Activated CD4-positive, alpha-beta memory T cell treated with anti-CD3 and anti-CD28 coated beads for 36 hours (primary cell): ENCODE data around the gene NAP1L1. TPM values are rescaled to one million over a fixed set of nuclear protein-coding genes. Genes with fewer than 3 reads are reported as not detected.

Source experiments
- CTCF ChIA-PET: fragments of 350-600 bp; sonication (Branson Sonifier 250); formaldehyde crosslinking; loops from one replicate; lab custom pipeline; 2021; ENCODE audit warnings: antibody characterized with exemption, inconsistent platforms; lab: Charles Lee
- POLR2A ChIA-PET: fragments of 350-600 bp; sonication (Branson Sonifier 250); formaldehyde crosslinking; loops from one replicate; lab custom pipeline; 2021; ENCODE audit warnings: antibody characterized with exemption; lab: Charles Lee
- DNase-seq: peaks from one replicate; pipeline ENCODE4 v3.0.0-alpha.2; 2020
- H3K27ac Mint-ChIP-seq: one replicate; pipeline ENCODE4 v1.8.0; 2021; ENCODE audit warnings: mixed read lengths
- H3K27me3 Mint-ChIP-seq: one replicate; pipeline ENCODE4 v1.8.0; 2021; ENCODE audit warnings: mixed read lengths
- H3K36me3 Mint-ChIP-seq: one replicate; pipeline ENCODE4 v1.8.0; 2021; ENCODE audit warnings: mixed read lengths
- H3K4me1 Mint-ChIP-seq: one replicate; pipeline ENCODE4 v1.8.0; 2021; ENCODE audit warnings: low read depth, mixed read lengths
- H3K4me3 Mint-ChIP-seq: one replicate; pipeline ENCODE4 v1.8.0; 2021; ENCODE audit warnings: mild to moderate bottlenecking, mixed read lengths
- H3K9me3 Mint-ChIP-seq: one replicate; pipeline ENCODE4 v1.8.0; 2021; ENCODE audit warnings: mixed read lengths
- intact Hi-C: fragments of 100-400 bp; cut with micrococcal nuclease; formaldehyde crosslinking; loops from one replicate; pipeline ENCODE4 v1.15.1; 2023
- total RNA-seq, 2 experiments: library from RNA; stranded (reverse); gene quantifications; one replicate each; pipeline ENCODE4 v1.2.3, GENCODE V29; 2021

NAP1L1 gene
- total RNA-seq, 2 experiments from 2014 or later: 889 to 895 TPM

DNA sequence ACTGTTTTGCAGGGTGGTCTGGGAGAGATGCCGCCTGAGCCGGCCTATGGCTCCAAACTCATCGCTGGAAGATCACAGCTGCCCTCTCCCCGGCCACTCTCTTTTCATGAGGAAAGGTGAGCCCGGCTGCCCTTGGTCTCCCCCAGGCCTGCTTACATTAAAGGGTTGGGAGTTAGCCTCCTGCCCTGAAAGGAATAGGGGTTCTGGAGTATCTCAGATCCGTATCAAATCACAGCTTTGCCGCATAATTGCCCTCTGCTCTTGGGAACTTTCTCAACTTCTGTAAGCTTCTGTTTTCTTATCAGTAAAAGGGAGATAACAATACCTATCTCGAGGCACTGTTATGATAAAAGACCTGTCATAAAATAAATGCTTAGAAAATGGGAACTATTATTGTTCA lies 70.5 kb downstream of the NAP1L1 start:
- H3K4me1 Mint-ChIP-seq: peaks cover 24% of the 10 kb centered on the region
- no peaks in the 10 kb centered on the region for H3K27me3 Mint-ChIP-seq
- POLR2A ChIA-PET: no interaction called here
- no peaks in the 10 kb centered on the region for H3K36me3 Mint-ChIP-seq
- H3K4me3 Mint-ChIP-seq: no peak overlapping the region
- H3K27ac Mint-ChIP-seq: no peak overlapping the region
- no peak for DNase-seq
- no peaks in the 10 kb centered on the region for H3K9me3 Mint-ChIP-seq
- CTCF ChIA-PET: interaction anchor here (1.4 kb wide), 1 partner anchor 197 kb away, joined by 4 read pairs; no protein-coding TSS in a partner anchor
- intact Hi-C loops: no loop called here

DNA sequence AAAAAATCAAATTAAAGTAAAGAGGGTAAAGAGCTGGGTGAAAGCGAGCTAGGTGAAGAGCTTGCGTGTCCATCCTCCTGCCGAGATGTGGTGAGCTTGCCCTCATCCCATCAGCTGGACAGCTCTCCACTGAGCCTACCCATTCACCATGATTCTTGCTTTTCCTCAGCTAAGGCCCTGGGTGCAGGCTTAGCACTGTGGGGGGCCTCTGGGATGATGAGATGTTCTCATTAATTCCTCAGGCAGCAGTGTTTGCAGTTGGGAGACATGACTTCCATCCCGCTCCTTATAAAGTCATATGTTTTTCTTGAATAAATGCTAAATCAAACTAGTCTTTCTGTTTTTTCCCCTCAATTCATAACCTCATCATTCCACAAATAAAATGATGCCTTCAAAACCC lies 70.9 kb downstream of the NAP1L1 start:
- CTCF ChIA-PET: interaction anchor here (1.4 kb wide), 1 partner anchor 197 kb away, joined by 4 read pairs; no protein-coding TSS in a partner anchor

DNA sequence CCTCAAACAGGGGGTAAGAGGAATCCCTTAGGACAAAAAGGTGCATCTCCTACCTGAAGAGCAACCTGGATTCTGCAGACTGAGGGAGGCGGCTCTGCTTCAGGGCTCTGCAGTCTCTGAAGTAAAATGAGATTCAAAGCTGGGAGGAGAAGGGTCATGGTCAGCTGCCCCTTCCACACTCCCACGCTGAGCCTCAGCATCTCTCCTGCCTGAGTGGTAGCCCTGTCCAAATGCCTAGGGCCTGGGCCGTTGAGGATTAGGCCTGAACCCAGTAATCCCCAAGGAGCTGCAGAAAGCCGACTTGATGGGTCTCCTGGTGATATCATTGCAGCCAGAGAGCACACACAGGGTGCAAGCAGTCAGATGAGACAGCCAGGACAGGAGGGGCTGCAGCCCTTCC lies 71.8 kb downstream of the NAP1L1 start:
- Mint-ChIP-seq H3K36me3 (no peaks in the 10 kb centered on the region), H3K4me1 (peaks cover 14% of the 10 kb centered on the region), H3K4me3 (no peak overlapping the region), H3K9me3 (no peaks in the 10 kb centered on the region), H3K27ac (no peak overlapping the region), H3K27me3 (no peaks in the 10 kb centered on the region)
- intact Hi-C loops: no loop called here
- CTCF ChIA-PET: no interaction called here
- DNase-seq: no peak
- POLR2A ChIA-PET: no interaction called here

More for the DNA sequence above, 70.9 kb downstream of the NAP1L1 start:
- H3K27me3 Mint-ChIP-seq: no peaks in the 10 kb centered on the region
- H3K36me3 Mint-ChIP-seq: no peaks in the 10 kb centered on the region
- H3K9me3 Mint-ChIP-seq: no peaks in the 10 kb centered on the region
- intact Hi-C loops: no loop called here
- POLR2A ChIA-PET: no interaction called here
- H3K4me1 Mint-ChIP-seq: peaks cover 21% of the 10 kb centered on the region
- H3K4me3 Mint-ChIP-seq: no peak overlapping the region
- H3K27ac Mint-ChIP-seq: no peak overlapping the region
- no peak for DNase-seq

DNA sequence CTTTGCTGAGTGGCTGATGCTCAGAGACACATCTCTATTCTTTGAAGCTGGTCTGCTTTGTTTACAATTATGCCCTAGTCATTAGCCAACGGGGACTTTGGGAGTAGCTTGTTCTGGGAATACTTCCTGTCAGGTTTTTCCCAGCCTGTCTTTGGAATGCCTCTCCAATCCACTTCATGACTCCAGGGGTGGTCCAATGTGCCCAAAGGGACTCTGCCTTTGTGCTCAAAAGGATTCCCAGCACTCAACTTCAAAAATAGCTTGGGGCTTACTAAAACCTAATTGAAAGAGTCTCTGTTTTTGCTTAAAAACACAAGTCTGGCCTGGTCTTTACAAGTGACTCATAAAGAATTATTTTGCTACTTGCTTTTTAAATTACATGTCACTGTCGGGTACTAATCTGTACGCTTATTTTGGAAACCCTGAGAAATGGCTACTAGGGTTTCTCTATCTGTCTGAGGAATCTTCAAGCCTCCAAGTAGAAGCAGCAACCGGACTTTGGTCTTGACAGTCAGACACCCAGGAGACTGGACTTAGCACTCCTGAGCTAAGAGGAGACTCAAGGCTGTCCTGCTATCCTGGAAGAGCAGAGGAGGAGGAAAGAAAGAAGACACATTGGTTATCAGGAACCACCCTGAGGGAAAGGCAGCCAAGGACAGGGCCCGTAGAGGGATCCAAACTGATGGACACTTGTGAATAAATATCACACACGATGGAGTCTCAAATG lies 73.6 kb downstream of the NAP1L1 start:
- Mint-ChIP-seq H3K27me3 (peaks cover 3% of the 10 kb centered on the region), H3K27ac (no peak overlapping the region), H3K4me1 (peaks cover 9% of the 10 kb centered on the region), H3K4me3 (no peak overlapping the region), H3K36me3 (no peaks in the 10 kb centered on the region), H3K9me3 (no peaks in the 10 kb centered on the region)
- ChIA-PET POLR2A (no interaction called here), CTCF (interaction anchor here (1.1 kb wide), 1 partner anchor 19 kb away, joined by 3 read pairs; no protein-coding TSS in a partner anchor)
- DNase-seq: no peak
- intact Hi-C loops: no loop called here

DNA sequence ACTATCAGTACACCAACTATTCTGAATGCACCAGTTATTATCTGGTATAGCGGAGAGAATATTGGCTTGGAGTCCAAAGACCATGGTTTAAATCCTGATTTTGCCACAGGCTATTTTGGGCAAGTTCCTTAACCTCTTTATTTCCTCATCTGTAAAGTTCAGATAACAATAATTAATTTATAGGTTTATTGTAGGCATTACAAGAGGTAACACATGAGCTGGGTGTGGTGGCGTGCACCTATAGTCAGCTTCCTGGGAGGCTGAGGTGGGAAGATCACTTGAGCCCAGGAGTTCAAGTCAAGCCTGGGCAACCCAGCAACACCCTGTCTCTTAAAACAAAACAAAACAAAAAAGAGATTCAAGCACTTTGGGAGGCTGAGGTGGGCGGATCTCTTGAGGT lies 76.1 kb downstream of the NAP1L1 start:
- Mint-ChIP-seq H3K27ac (no peak overlapping the region), H3K4me3 (no peak overlapping the region), H3K4me1 (no peaks in the 10 kb centered on the region), H3K9me3 (peaks cover 5% of the 10 kb centered on the region), H3K36me3 (no peaks in the 10 kb centered on the region), H3K27me3 (peaks cover 3% of the 10 kb centered on the region)
- DNase-seq: no peak
- ChIA-PET POLR2A (no interaction called here), CTCF (no interaction called here)
- intact Hi-C loops: no loop called here

DNA sequence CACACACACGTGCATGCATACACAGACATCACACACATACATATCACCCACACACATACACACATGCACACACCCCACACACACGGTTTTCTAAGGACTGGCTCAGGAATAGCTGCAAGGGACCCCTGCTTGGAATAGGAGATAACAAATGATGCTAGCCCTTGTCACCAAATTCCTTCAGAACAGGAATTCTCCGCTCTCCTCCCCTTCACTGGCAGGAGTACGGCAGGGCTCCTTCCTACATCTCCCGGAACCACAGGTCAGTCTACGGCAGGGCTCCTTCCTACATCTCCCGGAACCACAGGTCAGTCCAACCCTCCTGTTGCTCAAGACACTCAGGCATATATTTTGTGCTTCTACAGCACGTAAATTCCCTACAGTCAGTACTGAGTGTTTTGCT lies 76.8 kb downstream of the NAP1L1 start:
- peaks cover 3% of the 10 kb centered on the region for H3K27me3 Mint-ChIP-seq
- no peak overlapping the region for H3K4me3 Mint-ChIP-seq
- intact Hi-C loops: no loop called here
- DNase-seq: no peak
- H3K27ac Mint-ChIP-seq: no peak overlapping the region
- H3K4me1 Mint-ChIP-seq: no peaks in the 10 kb centered on the region
- ChIA-PET POLR2A (no interaction called here), CTCF (no interaction called here)
- peaks cover 5% of the 10 kb centered on the region for H3K9me3 Mint-ChIP-seq
- H3K36me3 Mint-ChIP-seq: no peaks in the 10 kb centered on the region

DNA sequence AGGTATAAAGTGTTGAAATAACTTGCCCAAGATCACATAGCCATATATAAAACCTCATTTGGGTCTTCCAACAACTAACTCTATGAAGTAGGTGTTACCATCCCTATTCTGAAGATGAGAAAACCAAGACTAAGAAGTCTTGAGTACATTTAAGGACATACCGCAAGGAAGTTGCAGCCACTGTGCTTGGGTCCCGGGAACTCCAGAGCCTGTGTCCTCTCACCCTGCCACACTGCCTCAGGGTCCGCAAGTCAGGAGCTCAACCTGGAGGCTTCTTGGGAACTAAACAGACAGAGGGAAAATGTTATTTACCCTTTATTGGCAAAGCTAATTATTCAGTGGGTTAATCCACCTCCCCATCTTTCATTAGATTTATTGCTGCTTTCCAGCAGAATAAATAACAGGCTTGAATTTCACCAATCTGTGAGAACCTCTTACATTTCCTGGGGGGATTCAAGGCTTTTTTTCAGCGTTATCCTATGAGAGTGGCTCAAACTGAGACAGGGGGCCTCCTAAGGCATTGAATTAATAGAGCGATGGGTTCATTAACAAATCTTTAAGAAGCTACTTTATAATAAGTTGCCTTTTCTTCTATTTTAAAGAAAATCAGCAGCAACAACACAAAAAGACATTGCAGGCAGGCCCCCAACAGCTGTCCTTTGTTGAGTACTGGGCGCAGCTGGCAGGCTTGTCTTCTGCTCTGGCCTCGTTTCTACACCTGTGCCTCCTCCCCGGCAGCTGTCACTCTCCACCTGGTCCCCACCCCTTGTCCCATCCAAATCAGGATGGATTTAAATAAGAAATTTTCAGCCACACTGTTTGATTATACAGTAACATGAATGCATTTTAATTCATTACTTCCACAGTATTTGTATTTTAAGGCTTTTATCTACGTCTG lies 78.2 kb downstream of the NAP1L1 start:
- H3K27ac Mint-ChIP-seq: no peak overlapping the region
- H3K36me3 Mint-ChIP-seq: no peaks in the 10 kb centered on the region
- intact Hi-C loops: no loop called here
- DNase-seq: no peak
- H3K4me1 Mint-ChIP-seq: no peaks in the 10 kb centered on the region
- H3K4me3 Mint-ChIP-seq: no peak overlapping the region
- ChIA-PET POLR2A (no interaction called here), CTCF (no interaction called here)
- peaks cover 3% of the 10 kb centered on the region for H3K27me3 Mint-ChIP-seq
- H3K9me3 Mint-ChIP-seq: peaks cover 5% of the 10 kb centered on the region

DNA sequence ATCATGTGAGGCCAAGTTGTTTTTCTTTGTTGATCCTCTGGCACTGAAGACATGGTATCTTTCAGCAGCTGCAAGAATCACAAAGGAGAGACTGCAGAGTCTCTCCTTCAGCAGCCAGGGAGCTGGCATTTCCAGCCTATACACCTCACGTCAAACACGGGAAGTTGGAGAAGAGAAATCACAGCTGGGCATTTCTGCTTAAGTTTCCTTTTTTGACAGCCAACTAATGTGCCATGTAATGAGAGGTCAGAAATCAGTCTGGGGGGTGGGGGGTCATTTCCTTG lies 81.2 kb downstream of the NAP1L1 start:
- peaks cover 5% of the 10 kb centered on the region for H3K9me3 Mint-ChIP-seq
- CTCF ChIA-PET: no interaction called here
- H3K27ac Mint-ChIP-seq: no peak overlapping the region
- H3K4me1 Mint-ChIP-seq: peaks cover 3% of the 10 kb centered on the region
- H3K27me3 Mint-ChIP-seq: peaks cover 3% of the 10 kb centered on the region
- DNase-seq: no peak
- no peaks in the 10 kb centered on the region for H3K36me3 Mint-ChIP-seq
- intact Hi-C loops: no loop called here
- POLR2A ChIA-PET: interaction anchor here (0.6 to 1.1 kb wide), 2 partner anchors 17 to 345 kb away, joined by 3 to 4 read pairs; partner anchors contain the start of gene BBS10
- H3K4me3 Mint-ChIP-seq: no peak overlapping the region

DNA sequence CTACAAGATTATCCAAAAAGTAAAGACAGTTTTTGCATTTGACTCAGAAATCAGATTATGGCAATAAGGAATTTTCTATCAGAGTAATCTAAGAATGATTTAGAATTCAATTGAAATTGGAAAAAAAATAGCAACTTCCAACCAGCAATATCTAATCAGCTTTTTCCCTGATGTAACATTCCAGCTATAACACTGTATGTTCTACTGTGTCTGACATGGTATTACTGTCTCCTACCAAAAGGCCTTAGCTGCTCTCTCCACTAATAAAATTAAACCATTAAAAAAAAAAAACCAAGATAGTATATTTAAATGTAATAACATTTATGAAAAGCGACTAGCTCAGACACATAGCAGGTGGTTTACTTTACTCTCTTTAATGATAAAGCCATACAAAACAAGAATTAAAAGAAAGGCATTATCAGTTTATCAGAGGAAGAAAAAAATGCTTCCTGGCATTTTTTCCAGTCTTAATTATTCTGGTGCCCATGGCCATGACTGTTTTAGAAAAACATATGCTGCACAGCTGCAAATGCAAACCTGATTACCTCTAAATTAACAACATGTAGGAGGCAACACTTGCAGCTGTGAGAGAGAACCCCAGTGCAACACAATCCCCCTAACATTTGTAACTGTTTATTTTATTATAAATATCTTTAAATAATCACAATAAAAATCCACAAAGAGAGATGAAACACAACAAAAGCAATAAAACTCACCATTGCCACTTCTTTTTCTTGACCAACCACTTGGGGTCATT lies 81.7 kb downstream of the NAP1L1 start:
- Mint-ChIP-seq H3K36me3 (no peaks in the 10 kb centered on the region), H3K4me1 (peaks cover 3% of the 10 kb centered on the region), H3K27me3 (peaks cover 3% of the 10 kb centered on the region), H3K4me3 (no peak overlapping the region), H3K27ac (no peak overlapping the region), H3K9me3 (peaks cover 5% of the 10 kb centered on the region)
- intact Hi-C loops: no loop called here
- ChIA-PET POLR2A (interaction anchor here (0.6 to 1.1 kb wide), 2 partner anchors 18 to 345 kb away, joined by 3 to 4 read pairs; partner anchors contain the start of gene BBS10), CTCF (no interaction called here)
- no peak for DNase-seq

DNA sequence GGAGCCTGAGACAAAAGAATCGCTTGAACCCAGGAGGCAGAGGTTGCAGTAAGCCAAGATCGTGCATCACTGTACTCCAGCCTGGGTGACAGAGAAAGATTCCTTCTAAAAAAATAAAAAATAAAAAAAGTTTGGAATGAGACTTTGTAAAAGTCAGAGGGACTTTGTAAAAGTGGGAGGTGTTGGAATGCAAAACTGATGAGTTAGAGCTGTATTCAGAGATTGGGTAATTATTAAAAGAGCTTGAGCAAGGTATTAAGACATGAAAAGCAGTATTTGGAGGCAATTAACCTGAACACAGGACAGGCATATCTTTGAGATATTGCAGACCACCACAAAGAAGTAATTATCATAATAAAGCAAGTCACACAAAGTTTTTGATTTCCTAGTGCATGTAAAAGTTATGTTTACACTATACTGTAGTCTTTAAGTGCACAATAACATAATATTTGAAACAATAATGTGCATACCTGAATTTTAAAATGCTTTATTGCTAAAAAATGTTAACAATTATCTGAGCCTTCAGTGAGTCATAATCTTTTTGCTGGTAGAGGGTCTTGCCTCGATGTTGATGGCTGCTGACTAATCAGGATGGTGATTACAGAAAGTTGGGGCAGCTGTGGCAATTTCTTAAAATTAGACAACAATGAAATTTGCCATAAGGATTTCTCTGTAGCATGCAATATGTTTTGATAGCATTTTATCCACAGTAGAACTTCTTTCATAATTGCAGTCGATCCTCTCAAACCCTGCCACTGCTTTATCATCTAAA lies 86.0 kb downstream of the NAP1L1 start:
- intact Hi-C loops: no loop called here
- Mint-ChIP-seq H3K36me3 (no peaks in the 10 kb centered on the region), H3K27ac (no peak overlapping the region), H3K27me3 (no peaks in the 10 kb centered on the region), H3K4me1 (peaks cover 21% of the 10 kb centered on the region), H3K4me3 (no peak overlapping the region), H3K9me3 (no peaks in the 10 kb centered on the region)
- no peak for DNase-seq
- CTCF ChIA-PET: no interaction called here
- POLR2A ChIA-PET: no interaction called here

DNA sequence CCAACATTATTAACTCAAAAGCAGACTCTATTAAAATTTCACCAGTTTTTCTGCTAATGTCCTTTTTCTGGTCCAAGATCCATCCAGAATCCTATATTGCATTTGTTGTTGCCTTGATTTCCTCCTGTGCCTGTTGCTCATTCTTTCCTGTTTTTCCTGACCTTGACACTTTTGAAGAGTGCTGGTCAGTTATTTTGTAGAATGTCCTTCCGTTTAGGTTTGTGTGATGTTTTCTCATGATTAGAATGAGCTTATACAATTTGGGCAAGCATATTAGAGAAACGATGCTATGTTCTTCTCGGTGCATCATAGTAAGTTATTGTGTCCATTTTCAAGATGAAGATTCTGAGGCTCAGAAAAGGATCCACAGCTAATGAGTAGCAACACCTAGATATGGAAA lies 86.8 kb downstream of the NAP1L1 start:
- POLR2A ChIA-PET: no interaction called here
- Mint-ChIP-seq H3K27me3 (no peaks in the 10 kb centered on the region), H3K4me3 (no peak overlapping the region), H3K4me1 (peaks cover 22% of the 10 kb centered on the region), H3K27ac (no peak overlapping the region), H3K9me3 (no peaks in the 10 kb centered on the region), H3K36me3 (no peaks in the 10 kb centered on the region)
- intact Hi-C loops: no loop called here
- DNase-seq: no peak
- CTCF ChIA-PET: no interaction called here
